Measurements from ENCODE around the gene SLC2A4RG. TPM values are rescaled to one million over a fixed set of nuclear protein-coding genes. Genes with fewer than 3 reads are reported as not detected.

The SLC2A4RG gene
- total RNA-seq, 3 donors from 2014 or later: 44.9 to 65.0 (median 50.6) TPM

DNA sequence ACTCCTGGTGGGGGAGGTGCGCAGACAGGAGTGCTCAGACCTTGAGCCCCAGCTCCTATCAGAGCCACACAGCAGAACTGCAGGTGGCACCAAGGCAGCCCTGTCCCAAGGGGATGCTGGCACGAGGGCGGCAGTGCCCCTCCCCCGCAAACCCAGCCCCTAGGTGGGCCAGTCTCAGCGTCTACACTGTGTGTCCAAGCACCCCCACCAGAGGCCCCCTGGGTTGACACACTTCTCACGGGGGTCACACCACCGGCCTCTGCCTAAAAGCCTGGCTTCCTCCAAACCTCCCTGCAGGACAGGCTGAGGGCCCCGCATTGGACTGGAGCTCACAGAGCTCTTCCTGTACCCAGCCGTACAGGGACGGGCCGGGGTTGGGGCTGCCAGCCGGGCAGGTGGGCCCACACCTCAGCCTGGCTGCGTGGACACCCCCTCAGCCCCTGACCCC, 8.1 kb downstream of the SLC2A4RG start:
- Histone ChIP-seq H3K4me3 (no peak overlapping the region), H3K9me3 (no peaks in the 10 kb centered on the region), H3K36me3 (ENCODE audit: low read depth) (peaks cover 3% of the 10 kb centered on the region), H3K4me1 (ENCODE audit: low read depth) (no peaks in the 10 kb centered on the region)
- ATAC-seq: no peak
- DNase-seq: peak in 1 of 3 donors; percentile 40
- TF ChIP-seq, protein P1, sequence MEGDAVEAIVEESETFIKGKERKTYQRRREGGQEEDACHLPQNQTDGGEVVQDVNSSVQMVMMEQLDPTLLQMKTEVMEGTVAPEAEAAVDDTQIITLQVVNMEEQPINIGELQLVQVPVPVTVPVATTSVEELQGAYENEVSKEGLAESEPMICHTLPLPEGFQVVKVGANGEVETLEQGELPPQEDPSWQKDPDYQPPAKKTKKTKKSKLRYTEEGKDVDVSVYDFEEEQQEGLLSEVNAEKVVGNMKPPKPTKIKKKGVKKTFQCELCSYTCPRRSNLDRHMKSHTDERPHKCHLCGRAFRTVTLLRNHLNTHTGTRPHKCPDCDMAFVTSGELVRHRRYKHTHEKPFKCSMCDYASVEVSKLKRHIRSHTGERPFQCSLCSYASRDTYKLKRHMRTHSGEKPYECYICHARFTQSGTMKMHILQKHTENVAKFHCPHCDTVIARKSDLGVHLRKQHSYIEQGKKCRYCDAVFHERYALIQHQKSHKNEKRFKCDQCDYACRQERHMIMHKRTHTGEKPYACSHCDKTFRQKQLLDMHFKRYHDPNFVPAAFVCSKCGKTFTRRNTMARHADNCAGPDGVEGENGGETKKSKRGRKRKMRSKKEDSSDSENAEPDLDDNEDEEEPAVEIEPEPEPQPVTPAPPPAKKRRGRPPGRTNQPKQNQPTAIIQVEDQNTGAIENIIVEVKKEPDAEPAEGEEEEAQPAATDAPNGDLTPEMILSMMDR (IDR thresholded peaks at IDR 0.05): no peak
- intact Hi-C loops (cut with DNase I, micrococcal nuclease): no loop called here

DNA sequence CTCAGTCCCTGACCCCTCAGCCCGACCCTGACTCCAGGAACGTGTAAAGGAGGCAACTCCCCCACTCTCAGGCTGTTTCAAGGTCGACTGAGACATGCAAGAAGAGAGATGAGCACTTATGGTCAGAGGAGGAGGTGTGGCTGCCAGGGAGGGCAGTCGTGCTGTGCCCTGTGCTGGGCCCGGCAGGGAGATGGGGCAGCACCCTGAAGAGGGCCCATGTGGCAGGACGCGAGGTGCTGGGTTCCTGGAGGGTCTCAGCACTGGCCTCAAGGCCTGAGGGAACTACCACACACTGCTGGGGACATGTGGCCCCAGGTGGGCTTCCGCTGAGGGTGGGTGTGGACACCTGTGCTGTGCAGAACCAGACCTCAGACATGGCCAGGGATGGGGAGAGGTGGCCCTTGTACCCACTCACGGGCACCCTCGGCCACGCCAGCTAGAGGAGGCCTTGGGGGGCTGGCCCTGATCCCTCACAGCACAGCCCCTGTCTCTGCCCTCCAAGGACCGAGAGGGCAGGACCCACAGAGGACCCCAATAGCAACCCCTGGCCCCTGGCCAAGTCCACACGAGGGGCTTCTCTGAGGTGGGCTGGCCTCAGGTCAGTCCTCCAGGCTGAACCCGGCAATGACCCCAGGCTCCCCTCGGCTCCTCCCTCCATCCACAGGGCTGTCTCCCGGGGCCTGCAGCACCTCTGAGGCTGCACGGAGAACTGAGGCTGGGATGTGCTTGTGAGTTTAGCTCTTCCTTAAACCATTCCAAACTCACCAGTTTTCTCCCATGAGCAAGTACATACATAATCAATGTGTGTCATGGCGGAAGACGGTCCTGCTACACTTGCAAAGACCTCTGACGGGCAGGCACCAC, 8.7 kb downstream of the SLC2A4RG start:
- TF ChIP-seq, protein P1 (IDR thresholded peaks at IDR 0.05): no peak
- ATAC-seq (no peak), DNase-seq (peak in 1 of 3 donors; percentile 47)
- H3K36me3 ChIP-seq (ENCODE audit: low read depth): peaks cover 3% of the 10 kb centered on the region
- H3K4me3 ChIP-seq: no peak overlapping the region
- no peaks in the 10 kb centered on the region for H3K9me3 ChIP-seq
- intact Hi-C loops (cut with DNase I, micrococcal nuclease): no loop called here
- no peaks in the 10 kb centered on the region for H3K4me1 ChIP-seq (ENCODE audit: low read depth)

DNA sequence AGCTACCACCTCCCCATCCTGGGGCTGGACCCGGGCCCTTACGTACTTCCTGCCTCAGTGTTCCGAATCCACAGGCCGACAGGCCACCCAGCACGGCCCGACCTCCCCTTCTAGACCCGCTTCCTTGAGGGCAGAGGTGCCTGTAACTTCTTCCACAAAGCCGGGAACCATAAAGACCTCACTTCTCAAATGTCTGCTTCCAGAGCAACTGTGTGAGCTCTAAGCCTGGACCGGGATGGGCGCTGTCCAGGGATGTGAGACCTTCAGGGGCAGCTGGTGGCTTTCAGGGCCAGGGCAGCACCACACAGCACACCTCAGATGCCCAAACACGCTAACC, 9.3 kb downstream of the SLC2A4RG start:
- TF ChIP-seq, protein P1 (IDR thresholded peaks at IDR 0.05): no peak
- H3K4me1 ChIP-seq (ENCODE audit: low read depth): no peaks in the 10 kb centered on the region
- intact Hi-C loops (cut with DNase I, micrococcal nuclease): no loop called here
- ATAC-seq: no peak
- no peak overlapping the region for H3K4me3 ChIP-seq
- H3K36me3 ChIP-seq (ENCODE audit: low read depth): peaks cover 1% of the 10 kb centered on the region
- DNase-seq: no peak
- H3K9me3 ChIP-seq: no peaks in the 10 kb centered on the region

DNA sequence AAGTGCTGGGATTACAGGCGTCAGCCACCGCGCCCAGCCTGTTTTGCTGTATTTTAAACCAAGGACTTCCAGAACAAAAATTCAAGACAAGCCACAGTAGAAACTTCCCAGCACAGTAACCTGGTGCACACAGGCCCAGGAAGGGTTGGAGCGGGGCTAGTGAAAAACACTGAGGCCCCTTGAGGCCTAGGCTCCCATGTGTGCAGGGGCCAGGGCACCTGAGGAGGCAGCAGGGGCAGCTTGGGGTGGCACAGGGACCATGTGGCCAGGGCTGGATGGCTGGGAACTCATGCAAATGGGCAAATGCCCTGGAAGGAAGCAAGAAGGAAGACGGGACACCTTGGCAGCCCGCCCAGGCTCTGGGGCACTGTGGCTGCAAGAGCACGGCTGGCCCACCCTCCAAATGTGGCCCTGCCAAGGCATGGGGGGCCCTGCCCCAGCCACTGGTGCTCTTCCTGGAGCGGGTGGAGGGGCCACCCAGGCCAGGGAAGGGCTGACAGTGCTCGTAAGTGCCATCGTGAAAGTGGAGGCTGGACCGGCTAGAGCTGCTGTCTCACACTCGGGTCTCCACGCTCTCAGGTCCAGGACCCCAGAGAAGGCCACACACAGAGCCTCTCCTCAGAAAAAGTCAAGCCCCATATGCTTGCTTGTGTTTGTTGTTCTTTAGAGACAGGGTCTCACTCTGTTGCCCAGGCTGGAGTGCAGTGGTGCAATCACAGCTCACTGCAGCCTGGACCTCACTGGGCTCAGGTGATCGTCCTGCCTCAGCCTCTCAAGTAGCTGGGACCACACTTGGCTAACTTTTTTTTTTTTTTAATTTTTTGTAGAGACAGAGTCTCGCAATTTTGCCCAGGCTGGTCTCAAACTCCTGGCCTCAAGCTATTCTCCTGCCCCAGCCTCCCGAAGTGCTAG, 10.3 kb downstream of the SLC2A4RG start:
- no peaks in the 10 kb centered on the region for H3K36me3 ChIP-seq (ENCODE audit: low read depth)
- DNase-seq: peak in 1 of 3 donors; percentile 45
- intact Hi-C loops (cut with DNase I, micrococcal nuclease): no loop called here
- H3K9me3 ChIP-seq: no peaks in the 10 kb centered on the region
- TF ChIP-seq, protein P1 (IDR thresholded peaks at IDR 0.05): no peak
- no peak overlapping the region for H3K4me3 ChIP-seq
- ATAC-seq: no peak
- H3K4me1 ChIP-seq (ENCODE audit: low read depth): no peaks in the 10 kb centered on the region

DNA sequence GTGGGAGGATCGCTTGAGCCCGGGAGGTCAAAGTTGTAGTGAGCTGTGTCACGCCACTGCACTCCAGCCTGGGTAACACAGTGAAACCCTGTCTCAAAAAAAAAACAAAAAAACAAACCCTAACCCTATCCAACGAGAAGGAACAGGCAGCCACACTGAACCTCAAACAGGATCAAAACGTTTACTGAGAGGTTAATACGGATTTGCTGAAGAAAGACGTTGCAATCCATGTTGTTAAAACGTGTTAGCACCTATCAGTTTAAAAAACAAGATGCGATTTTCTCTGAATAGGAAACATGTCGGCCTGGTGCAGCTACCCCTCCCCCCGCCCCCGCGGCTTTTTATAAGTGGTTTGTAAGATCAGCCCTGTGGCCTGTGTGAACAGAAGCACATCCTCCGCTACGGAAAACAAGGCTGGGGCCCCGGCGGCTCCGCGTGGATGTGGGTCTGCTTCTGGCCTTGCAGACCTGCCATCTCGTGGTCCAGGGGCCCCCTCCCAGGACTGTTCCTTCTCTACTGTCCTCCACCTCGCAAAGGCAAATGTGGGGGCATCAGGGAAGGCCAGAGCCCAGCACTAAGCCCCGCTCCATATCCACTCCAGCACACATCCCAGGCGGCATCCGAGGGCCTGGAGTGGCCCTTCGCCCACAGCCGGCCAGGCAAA, 11.4 kb downstream of the SLC2A4RG start:
- DNase-seq (peak in 1 of 3 donors; percentile 52), ATAC-seq (peak; percentile 52)
- Histone ChIP-seq H3K4me1 (ENCODE audit: low read depth) (no peaks in the 10 kb centered on the region), H3K4me3 (no peak overlapping the region), H3K9me3 (no peaks in the 10 kb centered on the region), H3K36me3 (ENCODE audit: low read depth) (no peaks in the 10 kb centered on the region)
- TF ChIP-seq, protein P1 (IDR thresholded peaks at IDR 0.05): no peak
- intact Hi-C loops (cut with DNase I, micrococcal nuclease): no loop called here
